GM12878 (cell line): ENCODE data around the gene EMILIN2. TPM values are rescaled to one million over a fixed set of nuclear protein-coding genes. Genes with fewer than 3 reads are reported as not detected.
A peak's percentile ranks its signal among the peaks of the same experiment; 100 is the strongest.

Source experiments
- ATAC-seq: fragments of 200-7000 bp; cut with Tn5 transposase; 3 replicates; pipeline ENCODE4 v1.9.1; 2020; ENCODE audit warnings: mild to moderate bottlenecking, moderate library complexity
- BruUV-seq: library from RNA; stranded (reverse); fragments of 400-500 nt; replicated peaks from 2 replicates; lab custom pipeline; 2021; lab: Mats Ljungman, UMichigan
- CTCF ChIA-PET: fragments of 300-600 bp; sonication (Branson Sonifier 250); formaldehyde crosslinking; extraction: SDS; loops from one replicate; lab custom pipeline; 2021; ENCODE audit warnings: inconsistent platforms; lab: Yijun Ruan, JAX
- POLR2A ChIA-PET: fragments of 350-600 bp; formaldehyde crosslinking; extraction: SDS; loops from one replicate; lab custom pipeline; 2021; ENCODE audit warnings: inconsistent platforms; lab: Charles Lee
- RAD21 ChIA-PET: fragments of 300-600 bp; sonication (Branson Sonifier 250); formaldehyde crosslinking; loops from one replicate; lab custom pipeline; 2023; ENCODE audit warnings: antibody characterized with exemption; ENCODE audit not compliant: unreplicated experiment; lab: Charles Lee
- SMC1A ChIA-PET: fragments of 300-600 bp; sonication (Branson Sonifier 250); formaldehyde crosslinking; loops from one replicate; lab custom pipeline; 2023; ENCODE audit not compliant: unreplicated experiment, uncharacterized antibody; lab: Charles Lee
- DNase-seq: peaks from one replicate; pipeline ENCODE4 v3.0.0-alpha.2; 2011; ENCODE audit warnings: low read depth, low spot score
- FAIRE-seq: peaks from 3 replicates; lab custom pipeline; 2011; peaks lifted over from hg19 to GRCh38; lab: Jason Lieb, UNC
- H2AFZ ChIP-seq: 2 replicates; pipeline ENCODE4 v1.6.0; 2011; ENCODE audit warnings: low read depth, low read length, control low read depth; ENCODE audit not compliant: control insufficient read depth
- H3K27ac ChIP-seq: 2 replicates; pipeline ENCODE4 v1.5.1; 2011; ENCODE audit warnings: control low read depth; ENCODE audit not compliant: control insufficient read depth, insufficient read depth
- H3K27me3 ChIP-seq, 2 experiments: replicated peaks in 1 of 2; 2 replicates each; pipeline versions ENCODE4 v1.6.0 to v1.6.1; 2011; ENCODE audit warnings: low read length in 1 of 2; ENCODE audit not compliant: control insufficient read depth in 2 of 2, insufficient read depth in 2 of 2
- H3K36me3 ChIP-seq, 2 experiments: 2 replicates each; pipeline ENCODE4 v1.5.1; 2011; ENCODE audit warnings: low read length in 1 of 2; ENCODE audit not compliant: control insufficient read depth in 2 of 2, insufficient read depth in 2 of 2
- H3K4me1 ChIP-seq: 2 replicates; pipeline ENCODE4 v1.6.1; 2011; ENCODE audit warnings: mild to moderate bottlenecking, low read length, moderate library complexity, mixed read lengths; ENCODE audit not compliant: control insufficient read depth, insufficient read depth
- H3K4me2 ChIP-seq: 2 replicates; pipeline ENCODE4 v1.6.0; 2011; ENCODE audit warnings: control low read depth; ENCODE audit not compliant: control insufficient read depth, insufficient read depth
- H3K4me3 ChIP-seq: fragments of 200-600 bp; sonication (generic); 2 replicates; pipeline ENCODE4 v1.5.1; 2016
- H3K79me2 ChIP-seq: 2 replicates; pipeline ENCODE4 v1.6.0; 2011; ENCODE audit warnings: low read length; ENCODE audit not compliant: control insufficient read depth, insufficient read depth
- H3K9ac ChIP-seq: 2 replicates; pipeline ENCODE4 v1.8.0; 2011; ENCODE audit warnings: low read length, control low read depth, mixed read lengths; ENCODE audit not compliant: control insufficient read depth, insufficient read depth
- H3K9me3 ChIP-seq: replicated peaks from 3 replicates; pipeline ENCODE4 v1.5.1; 2011; ENCODE audit warnings: mild to moderate bottlenecking, low read length; ENCODE audit not compliant: control insufficient read depth, insufficient read depth
- H4K20me1 ChIP-seq: 2 replicates; pipeline ENCODE4 v1.6.0; 2011; ENCODE audit not compliant: control insufficient read depth, insufficient read depth
- EP300 ChIP-seq, 2 experiments: fragments of 150-350 bp in 1 of 2; IDR thresholded peaks; 2 replicates each; pipeline ENCODE4 v1.6.1; 2011 to 2012; ENCODE audit warnings: low read depth in 2 of 2, low read length in 2 of 2, borderline replicate concordance in 1 of 2, improper control_type of control experiment in 1 of 2, inconsistent platforms in 1 of 2; ENCODE audit not compliant: control insufficient read depth in 1 of 2
- MTA3 ChIP-seq: IDR thresholded peaks from 2 replicates; pipeline ENCODE4 v1.6.1; 2012; ENCODE audit warnings: low read length, inconsistent platforms, borderline replicate concordance
- NFIC ChIP-seq: IDR thresholded peaks from 2 replicates; pipeline ENCODE4 v1.6.1; 2012; ENCODE audit warnings: low read depth, mild to moderate bottlenecking, inconsistent platforms, low read length, moderate library complexity
- PKNOX1 ChIP-seq: fragments of 450-650 bp; IDR thresholded peaks from 2 replicates; pipeline ENCODE4 v1.6.1; 2016; ENCODE audit warnings: mild to moderate bottlenecking
- SKIL ChIP-seq: fragments of 450-650 bp; IDR thresholded peaks from 2 replicates; pipeline ENCODE4 v1.6.1; 2017; ENCODE audit warnings: mild to moderate bottlenecking, low read depth, inconsistent platforms; ENCODE audit not compliant: poor library complexity, severe bottlenecking
- STAT1 ChIP-seq: fragments of 450-650 bp; conservative IDR thresholded peaks from 2 replicates; pipeline ENCODE4 v1.6.1; 2014; ENCODE audit warnings: antibody characterized with exemption, mild to moderate bottlenecking
- ZNF384 ChIP-seq: IDR thresholded peaks from 2 replicates; pipeline ENCODE4 v1.6.1; 2012; ENCODE audit warnings: low read depth, mild to moderate bottlenecking, low read length, improper control_type of control experiment, borderline replicate concordance
- WGBS: methylation state at CpG from one replicate; pipeline ENCODE4 v1.1.6; 2016; ENCODE audit warnings: low lambda C conversion rate; ENCODE audit not compliant: insufficient replicate concordance, insufficient coverage; ENCODE audit errors: missing lambda C conversion rate; 5-methylcytosine and 5-hydroxymethylcytosine counted together
- in situ Hi-C: fragments of 300-500 bp; cut with MboI; formaldehyde crosslinking; loops from 9 replicates; pipeline ENCODE4 v1.14.3; 2018; ENCODE audit warnings: mixed read lengths
- intact Hi-C: fragments of 100-400 bp; cut with micrococcal nuclease; formaldehyde crosslinking; loops from one replicate; pipeline ENCODE4 v1.14.2; 2022; ENCODE audit not compliant: unreplicated experiment
- polyA plus RNA-seq, 11 experiments: library from polyadenylated mRNA; depleted of rRNA in 4 of 11; unstranded in 6 of 11; stranded (reverse) in 5 of 11; fragments of >200 nt; fragmentation: Nextera tagmentation in 4 of 11; fragmentation: Illumina TruSeq in 1 of 11; extraction: Ambion mirVana in 4 of 11; extraction: Trizol in 1 of 11; gene quantifications; 1 replicate in 1 of 11; 2 replicates in 10 of 11; pipeline versions ENCODE4 v1.2.1 to v1.2.3, GENCODE V29; 2011 to 2016; ENCODE audit warnings: inconsistent platforms in 2 of 11, missing spikeins in 2 of 11, low read depth in 1 of 11
- total RNA-seq, 4 experiments: library from RNA; depleted of rRNA in 3 of 4; stranded (reverse); fragments of >200 nt in 3 of 4; fragmentation: Illumina TruSeq in 1 of 4; extraction: Trizol in 1 of 4; gene quantifications; 2 replicates each; pipeline versions ENCODE4 v1.2.1 to v1.2.3, GENCODE V29; 2013 to 2021

EMILIN2 gene
- total and polyA plus RNA-seq, 10 of the 15 experiments (the other 5 are each of a cell fraction or from before 2014, with no cell fraction given) = 0.58 to 18.4 (median 5.9) TPM

- TF ChIP-seq ZNF384 (peak; percentile 56; the same call in 1 of the 2 replicates), SKIL (peak; percentile 55), NFIC (peak; percentile 43; the same call in 1 of the 2 replicates), MTA3 (peak; percentile 71), EP300 (IDR thresholded peaks at IDR 0.05; ENCODE audit: borderline replicate concordance in 1 of 2, control insufficient read depth in 1 of 2, low read depth in 2 of 2, low read length in 2 of 2) (0 out of 4 replicates have a peak, but pooled peaks have one; percentile 6 to 11)
Measured at GRCh38 chr18:2958819-2959298, 112.1 kb downstream of the EMILIN2 start (continued).

GRCh38 chr18:2959341-2959740 lies 112.5 kb downstream of the EMILIN2 start:
- no peak for FAIRE-seq
- Histone ChIP-seq H3K27me3 (no peaks in the 10 kb centered on the region), H3K27ac (peak overlapping the region; percentile 93), H4K20me1 (no peaks in the 10 kb centered on the region), H3K9me3 (no peaks in the 10 kb centered on the region), H3K36me3 (peaks cover 0 to 5% of the 10 kb centered on the region in 2 experiments; a peak in 3 of 4 replicates), H3K4me3 (no peak overlapping the region; the same call in 1 of the 2 replicates), H3K4me2 (peak overlapping the region; percentile 84; the same call in 1 of the 2 replicates), H3K9ac (peak overlapping the region; percentile 1; the same call in 1 of the 2 replicates), H3K79me2 (peaks cover 43% of the 10 kb centered on the region), H2AFZ (no peak overlapping the region), H3K4me1 (peaks cover 71% of the 10 kb centered on the region)
- in situ Hi-C loops (loop anchor here (25.0 kb wide), 2 partner anchors 1303 to 1378 kb away; no protein-coding TSS in a partner anchor), intact Hi-C loops (loop anchor here (2.0 kb wide), 2 partner anchors 13 to 21 kb away; no protein-coding TSS in a partner anchor)
- ChIA-PET CTCF (interaction anchor here (0.7 to 21.4 kb wide), 11 partner anchors 9 to 288 kb away, joined by 3 to 285 read pairs (median 8); partner anchors contain the start of gene MYL12A), POLR2A (interaction anchor here (0.5 to 8.6 kb wide), 9 partner anchors 11 to 322 kb away, joined by 3 to 177 read pairs (median 5); no protein-coding TSS in a partner anchor), SMC1A (interaction anchor here (0.7 to 9.2 kb wide), 11 partner anchors 11 to 626 kb away, joined by 3 to 187 read pairs (median 15); partner anchors contain the start of gene MYL12A), RAD21 (interaction anchor here (0.8 to 8.5 kb wide), 8 partner anchors 11 to 298 kb away, joined by 3 to 155 read pairs (median 46); no protein-coding TSS in a partner anchor)
- ATAC-seq = peak; percentile 4; the same call in 1 of the 3 replicates
- no peak for DNase-seq
- TF ChIP-seq PKNOX1 (peak; percentile 71), STAT1 (no peak)
- 12% methylated on average over 2 of the region's 2 CpGs for WGBS
- BruUV-seq = no TSS peak
